ENCODE data around the gene CMTR1.

Gene CMTR1

GRCh38 chr6:37480118-37480736, 47.2 kb downstream of the CMTR1 start:
- H3K9me3 ChIP-seq (ENCODE audit: low read length): no peaks in the 10 kb centered on the region
- H3K4me1 ChIP-seq (ENCODE audit: insufficient read depth, low read length): peaks cover 23% of the 10 kb centered on the region
- no peaks in the 10 kb centered on the region for H3K27me3 ChIP-seq (ENCODE audit: control insufficient read depth in 1 of 2, insufficient read depth in 2 of 2, low read length in 2 of 2)
- peaks cover 55% of the 10 kb centered on the region for H3K36me3 ChIP-seq (ENCODE audit: insufficient read depth, low read length)
- H3K9ac ChIP-seq (ENCODE audit: low read length): no peak overlapping the region
- no peak overlapping the region for H3K4me3 ChIP-seq (ENCODE audit: low read depth in 1 of 2, low read length in 2 of 2)
- no peak overlapping the region for H3K27ac ChIP-seq (ENCODE audit: low read depth, low read length)

GRCh38 chr6:37480951-37481534, 48.0 kb downstream of the CMTR1 start:
- Histone ChIP-seq H3K27ac (ENCODE audit: low read depth, low read length) (no peak overlapping the region), H3K4me1 (ENCODE audit: insufficient read depth, low read length) (peaks cover 23% of the 10 kb centered on the region), H3K9ac (ENCODE audit: low read length) (no peak overlapping the region), H3K9me3 (ENCODE audit: low read length) (no peaks in the 10 kb centered on the region), H3K4me3 (ENCODE audit: low read depth in 1 of 2, low read length in 2 of 2) (no peak overlapping the region), H3K36me3 (ENCODE audit: insufficient read depth, low read length) (peaks cover 46% of the 10 kb centered on the region), H3K27me3 (ENCODE audit: control insufficient read depth in 1 of 2, insufficient read depth in 2 of 2, low read length in 2 of 2) (no peaks in the 10 kb centered on the region)

DNA sequence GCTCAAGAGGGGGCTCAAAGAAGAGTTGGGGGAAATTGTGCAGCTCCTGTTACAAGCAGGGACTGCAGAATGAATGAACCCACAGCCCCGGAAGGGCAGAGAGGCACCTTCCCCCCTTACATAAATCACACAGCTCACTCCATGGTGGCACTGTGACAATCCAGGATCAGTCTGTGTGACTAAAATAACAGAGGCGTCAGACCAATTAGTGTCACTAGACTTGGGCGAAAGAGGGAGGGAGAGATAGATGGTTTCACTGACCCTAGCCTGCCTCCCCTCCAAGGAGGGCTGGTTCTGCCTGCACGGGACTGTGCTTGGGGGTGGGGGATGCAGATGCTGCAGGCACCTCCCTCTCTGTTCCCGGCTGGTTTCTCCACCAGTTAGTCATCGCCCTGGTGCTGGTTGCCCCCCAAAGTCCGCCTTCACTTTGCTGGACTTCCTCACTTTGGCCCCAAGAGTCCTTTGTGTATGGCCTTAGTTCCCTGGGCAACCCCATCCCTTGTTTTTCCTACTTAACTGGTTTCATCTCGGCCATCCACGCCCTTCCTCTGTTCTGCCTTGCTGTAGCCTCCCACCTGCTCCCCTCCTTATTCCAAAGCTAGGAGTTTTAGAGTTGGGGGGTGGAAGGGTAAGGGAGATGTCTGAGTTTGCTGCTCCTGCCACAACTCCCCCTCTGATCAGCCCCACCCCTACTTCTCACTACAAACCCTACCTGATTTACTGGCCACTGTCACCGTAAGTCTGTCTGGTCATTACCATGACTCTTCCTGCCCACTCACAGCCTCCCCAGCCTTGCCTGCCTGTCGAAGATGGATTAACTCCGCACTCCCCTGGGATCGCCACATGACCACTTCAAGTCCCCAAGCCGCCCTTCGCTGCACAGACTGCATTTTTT, 48.9 kb downstream of the CMTR1 start:
- Histone ChIP-seq H3K9ac (ENCODE audit: low read length) (no peak overlapping the region), H3K36me3 (ENCODE audit: insufficient read depth, low read length) (peaks cover 41% of the 10 kb centered on the region), H3K9me3 (ENCODE audit: low read length) (no peaks in the 10 kb centered on the region), H3K27ac (ENCODE audit: low read depth, low read length) (no peak overlapping the region), H3K4me1 (ENCODE audit: insufficient read depth, low read length) (peaks cover 23% of the 10 kb centered on the region), H3K4me3 (ENCODE audit: low read depth in 1 of 2, low read length in 2 of 2) (no peak overlapping the region), H3K27me3 (ENCODE audit: control insufficient read depth in 1 of 2, insufficient read depth in 2 of 2, low read length in 2 of 2) (no peaks in the 10 kb centered on the region)

DNA sequence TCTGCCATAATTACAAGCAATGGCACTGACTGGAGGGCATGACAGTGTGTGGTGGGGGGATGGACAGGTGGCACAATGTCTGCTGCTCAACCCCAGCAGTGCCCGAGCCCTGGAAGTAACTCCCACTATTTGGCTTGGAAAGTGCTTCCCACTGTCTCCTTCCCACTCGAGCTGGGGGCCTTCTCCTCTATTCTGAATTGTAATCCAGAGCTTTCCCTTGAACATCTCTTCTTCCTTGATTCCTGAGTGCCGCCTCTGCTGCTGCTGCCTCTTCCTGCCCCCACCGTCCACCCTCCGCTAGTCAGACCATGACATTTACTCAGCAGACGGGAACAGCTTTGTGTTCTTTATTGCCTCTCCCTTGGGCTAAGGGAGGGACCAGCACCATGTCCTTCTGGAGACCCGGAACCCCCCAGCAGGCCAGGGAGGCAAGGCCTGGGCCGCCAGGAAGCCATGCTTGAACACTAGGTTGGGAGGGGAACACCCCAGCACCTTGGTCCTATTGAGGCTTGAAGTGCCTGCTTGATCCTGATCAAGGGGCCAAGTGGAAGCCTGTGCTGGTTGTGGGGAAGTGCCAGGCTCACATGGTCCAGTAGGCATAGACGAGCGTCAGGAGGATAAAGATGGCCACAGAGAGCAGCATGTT, 49.7 kb downstream of the CMTR1 start:
- H3K36me3 ChIP-seq (ENCODE audit: insufficient read depth, low read length): peaks cover 36% of the 10 kb centered on the region
- H3K9ac ChIP-seq (ENCODE audit: low read length): no peak overlapping the region
- peaks cover 23% of the 10 kb centered on the region for H3K4me1 ChIP-seq (ENCODE audit: insufficient read depth, low read length)

DNA sequence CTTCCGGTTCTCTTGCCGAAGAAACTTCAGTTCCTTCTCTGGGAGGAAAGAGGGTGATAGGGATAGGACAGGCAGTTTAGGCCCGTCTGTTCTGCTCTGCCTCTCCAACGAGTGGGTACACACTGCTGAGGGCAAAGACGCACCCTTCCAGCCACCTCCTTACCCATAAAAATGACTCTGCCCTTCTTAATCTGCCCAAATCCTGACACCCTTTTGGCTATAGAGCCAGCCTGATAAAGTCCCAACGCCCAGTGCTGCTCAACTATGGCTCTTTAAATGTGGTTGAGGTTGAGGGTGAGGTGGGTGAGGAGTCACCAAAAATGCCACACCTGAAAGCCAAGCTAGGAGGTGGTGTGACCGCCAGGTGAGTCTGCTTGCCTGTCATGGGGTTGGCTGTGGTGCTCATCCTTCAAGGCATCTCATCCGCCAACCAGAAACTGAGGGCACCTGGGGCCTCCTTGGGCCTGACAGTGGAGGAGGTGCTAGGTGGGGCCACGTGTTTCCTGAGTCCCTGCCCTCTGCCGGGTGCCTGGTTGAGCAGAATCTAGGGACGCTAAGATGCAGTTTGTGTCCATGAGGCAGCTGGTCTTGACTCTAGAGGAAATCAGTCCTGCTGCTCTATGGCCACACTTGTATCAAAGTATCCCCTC, 50.4 kb downstream of the CMTR1 start:
- H3K9me3 ChIP-seq (ENCODE audit: low read length): no peaks in the 10 kb centered on the region
- peaks cover 23% of the 10 kb centered on the region for H3K4me1 ChIP-seq (ENCODE audit: insufficient read depth, low read length)
- no peak overlapping the region for H3K27ac ChIP-seq (ENCODE audit: low read depth, low read length)
- no peak overlapping the region for H3K9ac ChIP-seq (ENCODE audit: low read length)
- peaks cover 34% of the 10 kb centered on the region for H3K36me3 ChIP-seq (ENCODE audit: insufficient read depth, low read length)
- no peaks in the 10 kb centered on the region for H3K27me3 ChIP-seq (ENCODE audit: control insufficient read depth in 1 of 2, insufficient read depth in 2 of 2, low read length in 2 of 2)
- H3K4me3 ChIP-seq (ENCODE audit: low read depth in 1 of 2, low read length in 2 of 2): no peak overlapping the region

More for the DNA sequence above, 49.7 kb downstream of the CMTR1 start:
- Histone ChIP-seq H3K4me3 (ENCODE audit: low read depth in 1 of 2, low read length in 2 of 2) (no peak overlapping the region), H3K27ac (ENCODE audit: low read depth, low read length) (no peak overlapping the region), H3K27me3 (ENCODE audit: control insufficient read depth in 1 of 2, insufficient read depth in 2 of 2, low read length in 2 of 2) (no peaks in the 10 kb centered on the region), H3K9me3 (ENCODE audit: low read length) (no peaks in the 10 kb centered on the region)

GRCh38 chr6:37483917-37484785, 51.1 kb downstream of the CMTR1 start:
- Histone ChIP-seq H3K9ac (ENCODE audit: low read length) (no peak overlapping the region), H3K36me3 (ENCODE audit: insufficient read depth, low read length) (peaks cover 27% of the 10 kb centered on the region), H3K27ac (ENCODE audit: low read depth, low read length) (no peak overlapping the region)

GRCh38 chr6:37484786-37485170, 51.8 kb downstream of the CMTR1 start:
- no peaks in the 10 kb centered on the region for H3K27me3 ChIP-seq (ENCODE audit: control insufficient read depth in 1 of 2, insufficient read depth in 2 of 2, low read length in 2 of 2)
- H3K4me1 ChIP-seq (ENCODE audit: insufficient read depth, low read length): peaks cover 25% of the 10 kb centered on the region
- no peak overlapping the region for H3K9ac ChIP-seq (ENCODE audit: low read length)
- H3K27ac ChIP-seq (ENCODE audit: low read depth, low read length): no peak overlapping the region
- H3K9me3 ChIP-seq (ENCODE audit: low read length): no peaks in the 10 kb centered on the region
- H3K36me3 ChIP-seq (ENCODE audit: insufficient read depth, low read length): peaks cover 21% of the 10 kb centered on the region
- H3K4me3 ChIP-seq (ENCODE audit: low read depth in 1 of 2, low read length in 2 of 2): no peak overlapping the region

More at GRCh38 chr6:37483917-37484785, 51.1 kb downstream of the CMTR1 start:
- Histone ChIP-seq H3K4me1 (ENCODE audit: insufficient read depth, low read length) (peaks cover 23% of the 10 kb centered on the region), H3K9me3 (ENCODE audit: low read length) (no peaks in the 10 kb centered on the region), H3K27me3 (ENCODE audit: control insufficient read depth in 1 of 2, insufficient read depth in 2 of 2, low read length in 2 of 2) (no peaks in the 10 kb centered on the region), H3K4me3 (ENCODE audit: low read depth in 1 of 2, low read length in 2 of 2) (no peak overlapping the region)

DNA sequence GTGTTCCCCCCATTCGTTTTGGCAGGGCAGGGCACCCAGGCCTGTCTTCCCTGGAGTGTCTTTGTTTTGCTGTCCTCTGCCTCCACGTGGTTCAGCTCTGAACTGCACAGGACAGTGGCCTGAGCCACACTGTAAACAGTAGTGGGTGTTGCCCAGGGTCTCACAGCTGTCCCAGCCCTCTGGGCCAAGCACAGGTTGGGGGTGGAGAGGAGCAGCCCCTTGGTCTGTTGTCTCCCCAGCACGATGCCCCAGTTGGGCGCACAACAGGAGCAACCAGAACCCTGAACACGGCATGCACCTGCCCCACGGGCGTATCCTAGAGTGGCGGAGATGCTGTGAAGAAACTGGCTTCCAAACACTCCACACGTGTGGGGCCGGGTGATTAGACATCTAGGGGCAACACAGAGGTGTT, 52.3 kb downstream of the CMTR1 start:
- no peak overlapping the region for H3K4me3 ChIP-seq (ENCODE audit: low read depth in 1 of 2, low read length in 2 of 2)
- H3K27me3 ChIP-seq (ENCODE audit: control insufficient read depth in 1 of 2, insufficient read depth in 2 of 2, low read length in 2 of 2): no peaks in the 10 kb centered on the region
- H3K4me1 ChIP-seq (ENCODE audit: insufficient read depth, low read length): peaks cover 30% of the 10 kb centered on the region
- no peak overlapping the region for H3K9ac ChIP-seq (ENCODE audit: low read length)
- H3K27ac ChIP-seq (ENCODE audit: low read depth, low read length): no peak overlapping the region
- H3K36me3 ChIP-seq (ENCODE audit: insufficient read depth, low read length): peaks cover 21% of the 10 kb centered on the region
- H3K9me3 ChIP-seq (ENCODE audit: low read length): no peaks in the 10 kb centered on the region

DNA sequence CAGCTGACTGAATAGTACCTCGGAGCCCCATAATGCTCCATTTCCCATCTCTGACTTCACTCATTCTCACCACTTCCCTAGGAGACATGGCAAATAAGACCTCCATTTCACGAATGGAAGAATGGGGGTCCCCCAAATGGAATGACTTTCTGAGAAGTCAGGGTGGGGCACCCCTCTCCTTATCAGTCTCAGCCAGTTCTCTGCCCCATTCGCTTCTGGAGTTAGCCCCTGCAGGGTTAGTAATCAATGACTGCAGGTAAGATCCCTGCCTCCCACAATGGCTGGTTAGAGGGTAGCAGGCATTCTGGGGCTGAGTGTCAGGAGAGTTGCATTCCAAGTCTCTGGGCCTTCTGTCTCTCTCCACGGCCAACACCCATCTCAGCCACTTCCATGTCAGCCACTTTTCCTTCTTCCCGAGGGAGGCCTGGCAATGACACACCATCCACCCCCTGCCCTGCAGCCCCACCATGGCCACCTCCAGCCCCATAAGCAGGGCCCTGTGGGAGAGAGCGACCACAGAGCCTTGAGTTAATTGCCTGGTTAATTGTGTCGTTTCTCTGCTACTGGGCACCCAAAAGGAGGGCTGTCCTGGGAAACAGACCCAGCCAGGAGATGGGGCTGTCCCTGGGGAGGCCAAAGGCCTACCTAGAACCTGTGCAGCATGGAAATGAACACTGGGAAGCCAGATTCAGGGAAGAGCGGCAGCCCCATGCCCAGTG, 53.3 kb downstream of the CMTR1 start:
- H3K9ac ChIP-seq (ENCODE audit: low read length): no peak overlapping the region
- H3K4me3 ChIP-seq (ENCODE audit: low read depth in 1 of 2, low read length in 2 of 2): no peak overlapping the region
- peaks cover 29% of the 10 kb centered on the region for H3K4me1 ChIP-seq (ENCODE audit: insufficient read depth, low read length)
- no peaks in the 10 kb centered on the region for H3K9me3 ChIP-seq (ENCODE audit: low read length)
- H3K27me3 ChIP-seq (ENCODE audit: control insufficient read depth in 1 of 2, insufficient read depth in 2 of 2, low read length in 2 of 2): no peaks in the 10 kb centered on the region
- H3K36me3 ChIP-seq (ENCODE audit: insufficient read depth, low read length): peaks cover 21% of the 10 kb centered on the region
- no peak overlapping the region for H3K27ac ChIP-seq (ENCODE audit: low read depth, low read length)
